Ishikawa (cell line): Measurements from ENCODE around the gene SKAP1.

Source experiments
- EGR1 ChIP-seq: IDR thresholded peaks from 2 replicates; pipeline ENCODE4 v1.6.1; 2012
- EP300 ChIP-seq: IDR thresholded peaks from 2 replicates; pipeline ENCODE4 v1.6.1; 2012; ENCODE audit warnings: borderline replicate concordance
- RAD21 ChIP-seq: IDR thresholded peaks from 2 replicates; pipeline ENCODE4 v1.6.1; 2012; ENCODE audit warnings: low read depth
- TAF1 ChIP-seq: IDR thresholded peaks from 2 replicates; pipeline ENCODE4 v1.6.1; 2012; ENCODE audit warnings: low read depth, mild to moderate bottlenecking
- TEAD4 ChIP-seq: IDR thresholded peaks from 2 replicates; pipeline ENCODE4 v1.6.1; 2012
- YY1 ChIP-seq: IDR thresholded peaks from 2 replicates; pipeline ENCODE4 v1.6.1; 2012; ENCODE audit warnings: low read depth
- TF ChIP-seq, protein P1 (sequence below): IDR thresholded peaks from 2 replicates; pipeline ENCODE4 v1.6.1; 2012; ENCODE audit warnings: low read depth, mild to moderate bottlenecking
- TF ChIP-seq, protein P2 (sequence below): IDR thresholded peaks from 2 replicates; pipeline ENCODE4 v1.6.1; 2012

DNA sequence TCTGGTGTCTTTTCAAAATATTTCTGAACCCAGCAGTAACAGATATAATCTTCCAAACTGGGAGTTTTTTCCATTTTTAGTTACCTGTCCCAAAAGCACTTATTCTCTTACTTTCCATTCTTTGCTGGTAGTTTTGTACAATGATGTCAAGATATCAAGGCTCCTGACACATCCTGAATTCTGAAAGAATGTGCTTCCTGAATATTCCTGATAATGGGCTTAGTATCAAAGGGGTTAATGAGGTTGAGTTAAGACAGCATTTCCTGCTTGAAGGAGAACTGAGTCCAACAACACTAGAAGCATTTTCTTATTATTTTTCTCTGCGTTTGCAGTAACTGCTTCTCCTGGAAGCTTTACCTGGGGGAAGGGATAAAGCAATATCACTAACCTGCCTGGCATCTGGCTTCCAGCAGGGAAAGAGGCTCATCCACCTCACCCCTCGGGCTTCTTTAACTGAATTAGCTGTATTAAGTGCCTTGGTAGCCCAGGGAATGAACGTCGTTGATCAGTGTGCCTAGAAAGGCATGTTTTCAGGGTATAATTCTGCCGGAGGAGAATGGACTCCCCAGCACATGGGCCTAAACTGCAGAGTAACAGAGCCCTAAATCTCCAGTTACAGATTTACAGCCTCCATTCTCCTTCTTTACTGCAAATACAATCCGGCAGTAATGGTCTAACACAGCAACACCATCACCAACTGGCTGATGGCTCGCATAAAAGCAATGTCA lies 188.1 kb downstream of the SKAP1 start:
- TF ChIP-seq, protein P1, sequence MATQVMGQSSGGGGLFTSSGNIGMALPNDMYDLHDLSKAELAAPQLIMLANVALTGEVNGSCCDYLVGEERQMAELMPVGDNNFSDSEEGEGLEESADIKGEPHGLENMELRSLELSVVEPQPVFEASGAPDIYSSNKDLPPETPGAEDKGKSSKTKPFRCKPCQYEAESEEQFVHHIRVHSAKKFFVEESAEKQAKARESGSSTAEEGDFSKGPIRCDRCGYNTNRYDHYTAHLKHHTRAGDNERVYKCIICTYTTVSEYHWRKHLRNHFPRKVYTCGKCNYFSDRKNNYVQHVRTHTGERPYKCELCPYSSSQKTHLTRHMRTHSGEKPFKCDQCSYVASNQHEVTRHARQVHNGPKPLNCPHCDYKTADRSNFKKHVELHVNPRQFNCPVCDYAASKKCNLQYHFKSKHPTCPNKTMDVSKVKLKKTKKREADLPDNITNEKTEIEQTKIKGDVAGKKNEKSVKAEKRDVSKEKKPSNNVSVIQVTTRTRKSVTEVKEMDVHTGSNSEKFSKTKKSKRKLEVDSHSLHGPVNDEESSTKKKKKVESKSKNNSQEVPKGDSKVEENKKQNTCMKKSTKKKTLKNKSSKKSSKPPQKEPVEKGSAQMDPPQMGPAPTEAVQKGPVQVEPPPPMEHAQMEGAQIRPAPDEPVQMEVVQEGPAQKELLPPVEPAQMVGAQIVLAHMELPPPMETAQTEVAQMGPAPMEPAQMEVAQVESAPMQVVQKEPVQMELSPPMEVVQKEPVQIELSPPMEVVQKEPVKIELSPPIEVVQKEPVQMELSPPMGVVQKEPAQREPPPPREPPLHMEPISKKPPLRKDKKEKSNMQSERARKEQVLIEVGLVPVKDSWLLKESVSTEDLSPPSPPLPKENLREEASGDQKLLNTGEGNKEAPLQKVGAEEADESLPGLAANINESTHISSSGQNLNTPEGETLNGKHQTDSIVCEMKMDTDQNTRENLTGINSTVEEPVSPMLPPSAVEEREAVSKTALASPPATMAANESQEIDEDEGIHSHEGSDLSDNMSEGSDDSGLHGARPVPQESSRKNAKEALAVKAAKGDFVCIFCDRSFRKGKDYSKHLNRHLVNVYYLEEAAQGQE, result no peak
- TF ChIP-seq TEAD4 (no peak), TAF1 (no peak), EP300 (no peak), RAD21 (no peak), EGR1 (no peak), YY1 (no peak)
- TF ChIP-seq, protein P2, sequence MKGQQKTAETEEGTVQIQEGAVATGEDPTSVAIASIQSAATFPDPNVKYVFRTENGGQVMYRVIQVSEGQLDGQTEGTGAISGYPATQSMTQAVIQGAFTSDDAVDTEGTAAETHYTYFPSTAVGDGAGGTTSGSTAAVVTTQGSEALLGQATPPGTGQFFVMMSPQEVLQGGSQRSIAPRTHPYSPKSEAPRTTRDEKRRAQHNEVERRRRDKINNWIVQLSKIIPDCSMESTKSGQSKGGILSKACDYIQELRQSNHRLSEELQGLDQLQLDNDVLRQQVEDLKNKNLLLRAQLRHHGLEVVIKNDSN, result no peak
